ENCODE measurements around the gene TXNRD2. TPM values are rescaled to one million over a fixed set of nuclear protein-coding genes. Genes with fewer than 3 reads are reported as not detected.
A peak's percentile ranks its signal among the peaks of the same experiment; 100 is the strongest.
"Not testable (repeated sequence)": the region's sequence is repeated elsewhere in the genome, so short reads cannot be mapped to it uniquely, and the experiment has no call there.

TXNRD2 gene
- total RNA-seq, 3 donors from 2014 or later: 15.4 to 21.6 (median 19.4) TPM

DNA sequence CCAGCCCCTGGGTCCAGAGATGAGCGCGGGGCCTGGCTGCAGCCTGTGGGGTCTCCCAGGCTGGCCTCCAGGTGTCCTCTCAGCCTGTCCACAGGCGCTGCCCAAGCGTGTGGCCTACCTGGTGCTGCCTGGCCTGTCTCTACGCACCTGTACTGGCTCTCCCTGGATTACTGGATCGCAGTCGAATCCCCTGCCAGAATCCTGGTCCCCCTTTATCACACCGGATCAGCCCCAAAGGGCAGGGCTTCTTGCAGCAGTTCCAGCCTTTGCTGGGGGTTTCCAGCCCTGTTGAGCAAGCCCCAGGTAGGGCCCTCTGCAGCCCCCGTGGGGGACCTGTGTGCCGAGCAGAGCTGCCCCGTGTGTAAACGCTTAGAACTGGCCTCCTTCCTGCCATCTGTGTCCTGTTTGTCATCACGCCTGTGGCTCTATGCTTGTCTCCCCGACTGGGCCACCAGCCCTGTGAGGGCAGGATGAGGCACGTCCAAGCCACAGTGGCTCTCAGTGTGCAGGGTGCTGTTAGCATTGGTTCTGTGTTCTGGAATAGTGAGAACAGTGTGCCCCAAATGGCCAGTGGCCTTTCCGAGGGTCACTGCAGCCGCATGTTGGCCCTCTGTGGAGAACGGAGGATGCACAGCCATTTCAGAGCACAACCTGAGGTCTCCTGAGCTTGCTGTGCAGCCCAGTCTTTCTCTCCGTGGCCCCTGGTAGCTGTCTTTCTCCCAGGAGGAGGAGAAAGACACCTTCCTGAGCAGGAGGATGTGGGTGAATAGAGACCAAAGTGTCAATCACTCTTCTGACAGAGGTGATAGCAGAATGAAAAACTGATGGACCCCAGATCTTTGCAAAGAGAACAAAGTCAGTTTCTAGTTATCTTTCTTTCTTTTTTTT lies 13.9 kb upstream of the TXNRD2 start:
- Mint-ChIP-seq H3K27me3 (ENCODE audit: low read depth) (no peaks in the 10 kb centered on the region), H3K4me1 (ENCODE audit: low read depth) (peaks cover 10% of the 10 kb centered on the region), H3K36me3 (ENCODE audit: insufficient read depth) (peaks cover 3% of the 10 kb centered on the region), H3K9me3 (no peaks in the 10 kb centered on the region), H3K4me3 (no peak overlapping the region)
- DNase-seq: no peak
- ATAC-seq: peak in 1 of 2 donors; percentile 35

DNA sequence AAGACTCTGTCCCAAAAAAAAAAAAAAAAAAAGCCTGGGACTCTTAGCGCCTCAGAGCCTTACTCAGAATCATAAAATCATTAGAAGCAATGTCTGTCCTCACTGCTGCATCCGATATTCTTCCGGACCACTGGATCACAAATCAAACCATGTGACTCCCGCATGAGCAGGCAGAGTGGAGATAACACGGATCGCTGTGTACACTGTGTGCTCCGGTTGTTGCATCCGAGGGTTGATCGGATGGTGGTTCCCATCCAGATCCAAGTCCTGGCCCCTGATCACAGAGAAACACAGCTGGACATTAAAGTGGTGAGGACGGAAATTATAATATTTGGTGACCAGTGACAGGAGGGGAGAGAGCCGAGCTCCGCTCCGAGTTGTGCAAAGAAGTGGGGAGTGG lies 9.7 kb upstream of the TXNRD2 start:
- no peaks in the 10 kb centered on the region for H3K9me3 Mint-ChIP-seq
- no peak overlapping the region for H3K4me3 Mint-ChIP-seq
- DNase-seq (no peak), ATAC-seq (no peak)
- no peaks in the 10 kb centered on the region for H3K27me3 Mint-ChIP-seq (ENCODE audit: low read depth)
- peaks cover 6% of the 10 kb centered on the region for H3K36me3 Mint-ChIP-seq (ENCODE audit: insufficient read depth)
- H3K4me1 Mint-ChIP-seq (ENCODE audit: low read depth): peaks cover 20% of the 10 kb centered on the region

DNA sequence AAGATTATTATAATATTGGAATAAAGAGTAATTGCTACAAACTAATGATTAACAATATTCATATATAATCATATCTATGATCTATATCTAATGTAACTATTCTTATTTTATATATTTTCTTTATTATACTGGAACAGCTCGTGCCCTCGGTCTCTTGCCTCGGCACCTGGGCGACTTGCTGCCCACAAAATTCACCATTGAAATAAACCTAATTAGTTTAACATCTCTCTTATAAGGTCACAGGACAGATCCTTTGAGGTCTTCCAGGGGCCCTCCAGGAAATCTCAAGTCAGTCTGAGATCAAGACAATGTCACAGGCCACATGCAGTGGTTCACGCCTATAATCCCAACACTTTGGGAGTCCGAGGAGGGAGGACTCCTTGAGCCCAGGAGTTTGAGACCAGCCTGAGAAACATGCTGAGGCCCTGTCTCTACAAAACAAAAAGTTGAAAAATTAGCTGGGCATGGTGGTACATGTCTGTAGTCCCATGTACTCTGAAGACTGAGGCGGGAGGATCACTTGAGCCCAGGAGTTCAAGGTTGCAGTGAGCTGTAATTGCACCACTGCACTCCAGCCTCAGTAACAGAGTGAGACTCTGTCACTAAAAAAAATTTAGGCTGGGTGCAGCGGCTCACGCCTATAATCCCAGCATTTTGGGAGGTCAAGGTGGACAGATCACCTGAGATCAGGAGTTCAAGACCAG lies 6.6 kb upstream of the TXNRD2 start:
- H3K36me3 Mint-ChIP-seq (ENCODE audit: insufficient read depth): peaks cover 9% of the 10 kb centered on the region
- H3K4me3 Mint-ChIP-seq: no peak overlapping the region
- ATAC-seq (no peak), DNase-seq (no peak)
- H3K4me1 Mint-ChIP-seq (ENCODE audit: low read depth): peaks cover 19% of the 10 kb centered on the region
- no peaks in the 10 kb centered on the region for H3K9me3 Mint-ChIP-seq
- no peaks in the 10 kb centered on the region for H3K27me3 Mint-ChIP-seq (ENCODE audit: low read depth)

DNA sequence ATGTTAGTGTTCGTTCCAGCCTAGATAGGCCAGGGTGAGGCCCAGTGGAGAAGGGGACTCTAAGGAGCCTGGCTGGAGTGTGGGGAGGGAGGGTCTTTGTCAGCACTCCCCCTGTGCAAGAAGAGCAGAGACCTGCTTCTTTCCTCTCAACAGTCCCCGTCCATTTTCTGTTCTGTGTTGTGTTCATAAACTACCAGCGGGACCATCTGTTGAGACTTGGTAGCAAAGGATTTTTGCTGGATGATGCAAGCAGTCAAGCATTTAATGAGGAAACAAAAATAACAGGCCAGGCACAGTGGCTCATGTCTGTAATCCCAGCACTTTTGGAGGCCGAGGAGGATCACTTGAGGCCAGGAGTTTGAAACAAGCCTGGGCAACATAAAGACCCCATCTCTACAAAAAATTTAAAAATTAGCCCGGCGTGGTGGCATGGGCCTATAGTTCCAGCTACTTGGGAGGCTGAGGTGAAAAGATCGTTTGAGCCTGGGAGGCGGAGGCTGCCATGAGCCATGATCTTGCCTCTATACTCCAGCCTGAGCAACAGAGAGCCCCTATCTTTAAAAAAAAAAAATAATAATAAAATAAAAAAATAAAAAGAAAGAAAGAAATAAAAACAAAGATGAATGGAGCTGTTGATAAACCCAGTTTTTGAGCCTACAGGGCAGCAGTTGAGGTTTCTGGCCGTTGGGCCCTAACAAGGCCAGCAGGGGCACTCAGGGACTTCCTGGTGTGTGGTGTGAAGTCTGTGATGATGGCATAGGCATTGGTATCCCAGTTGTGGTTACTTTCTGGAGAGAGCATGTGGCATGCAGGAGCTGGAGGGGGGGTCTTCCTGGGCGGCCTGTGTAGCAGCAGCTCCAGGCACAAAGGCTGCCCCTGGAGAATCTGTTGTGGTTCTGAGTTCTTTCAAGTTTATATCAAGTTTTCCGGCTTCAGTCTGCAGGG lies 1.7 kb upstream of the TXNRD2 start:
- Mint-ChIP-seq H3K9me3 (no peaks in the 10 kb centered on the region), H3K36me3 (ENCODE audit: insufficient read depth) (peaks cover 5% of the 10 kb centered on the region), H3K4me1 (ENCODE audit: low read depth) (peaks cover 39% of the 10 kb centered on the region), H3K4me3 (peak overlapping the region; percentile 93), H3K27me3 (ENCODE audit: low read depth) (no peaks in the 10 kb centered on the region)
- ATAC-seq (no peak), DNase-seq (no peak)

GRCh38 chr22:19942157-19943081 lies 801 bp upstream of the TXNRD2 start:
- no peak for DNase-seq
- Mint-ChIP-seq H3K36me3 (ENCODE audit: insufficient read depth) (peaks cover 10% of the 10 kb centered on the region), H3K4me3 (peak overlapping the region; percentile 93), H3K27me3 (ENCODE audit: low read depth) (no peaks in the 10 kb centered on the region), H3K9me3 (no peaks in the 10 kb centered on the region), H3K4me1 (ENCODE audit: low read depth) (peaks cover 36% of the 10 kb centered on the region)
- peak; percentile 19 to 36 for ATAC-seq

DNA sequence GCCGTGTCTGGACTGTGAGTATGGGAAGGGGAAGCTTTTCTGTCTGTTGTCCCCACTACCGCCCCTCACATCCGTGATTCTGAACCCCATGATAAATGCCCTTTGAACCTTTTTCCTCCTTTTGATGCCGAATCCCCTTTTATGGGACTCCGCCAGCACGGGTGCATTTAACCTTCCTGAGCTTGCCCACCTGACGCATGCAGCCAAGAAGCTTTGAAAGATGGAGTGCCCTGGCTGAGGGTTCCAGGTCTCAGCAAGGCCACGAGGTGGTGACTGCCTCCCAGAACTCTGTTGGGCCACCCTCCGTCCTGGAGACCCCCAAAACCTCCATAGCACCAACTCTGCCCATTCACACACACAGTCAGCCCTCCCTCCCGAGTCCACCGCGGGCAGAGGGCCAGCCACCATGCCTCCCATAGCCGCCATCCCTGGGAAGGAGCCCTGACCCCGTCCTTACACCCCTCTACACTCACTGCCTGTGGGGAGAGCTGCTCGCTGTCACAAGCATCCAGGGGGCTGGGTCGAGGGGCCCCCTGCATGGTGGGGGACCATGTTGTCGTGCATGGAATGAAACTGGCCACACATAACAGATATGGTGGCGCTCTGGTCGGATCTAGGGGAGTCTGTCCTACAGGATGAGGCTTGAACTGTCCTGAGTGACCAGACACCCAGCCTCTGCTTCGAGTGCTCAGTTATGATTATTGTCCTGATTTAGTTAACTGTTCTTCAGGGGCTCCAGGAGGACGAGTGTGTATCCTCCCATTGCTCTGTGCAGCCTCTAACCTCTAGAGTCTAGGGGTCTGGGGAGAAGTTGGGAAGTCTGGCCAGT lies 868 bp downstream of the TXNRD2 start:
- no peaks in the 10 kb centered on the region for H3K27me3 Mint-ChIP-seq (ENCODE audit: low read depth)
- H3K4me3 Mint-ChIP-seq: peak overlapping the region; percentile 93
- H3K36me3 Mint-ChIP-seq (ENCODE audit: insufficient read depth): peaks cover 24% of the 10 kb centered on the region
- no peak for ATAC-seq
- peaks cover 29% of the 10 kb centered on the region for H3K4me1 Mint-ChIP-seq (ENCODE audit: low read depth)
- peaks cover 13% of the 10 kb centered on the region for H3K9me3 Mint-ChIP-seq
- no peak for DNase-seq

DNA sequence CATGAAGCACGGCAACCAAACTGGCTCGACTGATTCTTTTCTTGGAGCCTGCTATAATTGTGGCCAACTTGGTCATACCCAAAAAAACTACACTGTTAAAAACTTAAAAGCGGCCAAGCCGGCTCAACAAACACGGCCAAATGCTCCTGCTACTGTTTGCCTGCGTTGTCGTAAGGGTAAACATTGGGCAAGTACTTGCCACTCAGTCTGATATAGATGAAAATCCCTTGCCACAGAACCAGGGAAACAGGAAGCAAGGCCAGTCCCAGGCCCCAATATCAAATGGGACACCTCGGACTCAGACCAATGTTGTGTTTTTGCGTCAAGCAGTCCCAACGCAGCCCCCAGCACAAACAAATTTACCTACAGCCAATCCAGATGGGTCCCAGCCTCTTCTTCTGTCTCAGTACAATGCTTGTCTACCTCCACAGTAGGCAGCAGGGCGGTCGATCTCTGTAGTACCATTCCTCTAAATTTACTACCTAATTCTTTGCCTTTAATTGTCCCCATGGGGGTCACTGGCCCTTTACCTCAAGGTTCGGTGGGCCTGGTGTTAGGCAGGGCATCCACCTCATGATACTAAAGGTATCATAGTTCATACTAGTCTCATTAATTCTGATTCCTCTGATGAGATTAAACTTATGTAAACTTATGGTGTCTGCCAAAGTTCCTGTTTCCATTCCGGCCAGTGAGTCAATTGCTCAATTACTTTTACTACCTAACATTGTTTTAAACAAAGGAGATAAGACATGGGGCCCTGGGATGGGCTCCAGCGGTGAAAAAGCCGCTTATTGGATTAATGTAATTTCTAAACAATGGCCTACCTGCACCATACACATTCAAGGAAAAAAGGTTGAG lies 3.8 kb downstream of the TXNRD2 start:
- ATAC-seq: no peak
- Mint-ChIP-seq H3K27me3 (ENCODE audit: low read depth) (no peaks in the 10 kb centered on the region), H3K36me3 (ENCODE audit: insufficient read depth) (peaks cover 28% of the 10 kb centered on the region), H3K4me3 (no peak overlapping the region), H3K4me1 (ENCODE audit: low read depth) (peaks cover 18% of the 10 kb centered on the region), H3K9me3 (peaks cover 18% of the 10 kb centered on the region)
- no peak for DNase-seq

- Mint-ChIP-seq H3K4me1 (ENCODE audit: low read depth) (peaks cover 12% of the 10 kb centered on the region), H3K9me3 (peaks cover 18% of the 10 kb centered on the region), H3K27me3 (ENCODE audit: low read depth) (no peaks in the 10 kb centered on the region), H3K36me3 (ENCODE audit: insufficient read depth) (peaks cover 28% of the 10 kb centered on the region), H3K4me3 (no peak overlapping the region)
- ATAC-seq: no peak
- DNase-seq: no peak
Measured at GRCh38 chr22:19936513-19936912, 5.1 kb downstream of the TXNRD2 start.

DNA sequence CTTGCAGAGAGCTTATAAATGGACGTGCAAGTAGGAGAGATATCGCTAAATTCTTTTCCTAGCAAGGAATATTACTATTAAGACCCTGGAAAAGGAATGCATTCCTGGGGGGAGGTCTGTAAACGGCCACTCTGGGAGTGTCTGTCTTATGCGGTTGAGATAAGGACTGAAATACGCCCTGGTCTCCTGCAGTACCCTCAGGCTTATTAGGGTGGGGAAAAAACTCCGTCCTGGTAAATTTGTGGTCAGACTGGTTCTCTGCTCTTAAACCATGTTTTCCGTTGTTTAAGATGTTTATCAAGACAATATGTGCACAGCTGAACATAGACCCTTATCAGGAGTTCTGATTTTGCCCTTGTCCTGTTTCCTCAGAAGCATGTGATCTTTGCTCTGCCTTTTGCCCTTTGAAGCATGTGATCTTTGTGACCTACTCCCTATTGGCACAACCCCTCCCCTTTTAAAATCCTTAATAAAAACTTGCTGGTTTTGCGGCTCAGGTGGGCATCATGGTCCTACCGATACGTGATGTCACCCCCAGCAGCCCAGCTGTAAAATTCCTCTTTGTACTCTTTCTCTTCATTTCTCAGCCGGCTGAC lies 6.4 kb downstream of the TXNRD2 start:
- H3K4me3 Mint-ChIP-seq; H3K27me3 Mint-ChIP-seq (ENCODE audit: low read depth); H3K4me1 Mint-ChIP-seq (ENCODE audit: low read depth); ATAC-seq; DNase-seq: not testable (repeated sequence)
- H3K36me3 Mint-ChIP-seq (ENCODE audit: insufficient read depth): peaks cover 33% of the 10 kb centered on the region
- H3K9me3 Mint-ChIP-seq: peaks cover 18% of the 10 kb centered on the region

DNA sequence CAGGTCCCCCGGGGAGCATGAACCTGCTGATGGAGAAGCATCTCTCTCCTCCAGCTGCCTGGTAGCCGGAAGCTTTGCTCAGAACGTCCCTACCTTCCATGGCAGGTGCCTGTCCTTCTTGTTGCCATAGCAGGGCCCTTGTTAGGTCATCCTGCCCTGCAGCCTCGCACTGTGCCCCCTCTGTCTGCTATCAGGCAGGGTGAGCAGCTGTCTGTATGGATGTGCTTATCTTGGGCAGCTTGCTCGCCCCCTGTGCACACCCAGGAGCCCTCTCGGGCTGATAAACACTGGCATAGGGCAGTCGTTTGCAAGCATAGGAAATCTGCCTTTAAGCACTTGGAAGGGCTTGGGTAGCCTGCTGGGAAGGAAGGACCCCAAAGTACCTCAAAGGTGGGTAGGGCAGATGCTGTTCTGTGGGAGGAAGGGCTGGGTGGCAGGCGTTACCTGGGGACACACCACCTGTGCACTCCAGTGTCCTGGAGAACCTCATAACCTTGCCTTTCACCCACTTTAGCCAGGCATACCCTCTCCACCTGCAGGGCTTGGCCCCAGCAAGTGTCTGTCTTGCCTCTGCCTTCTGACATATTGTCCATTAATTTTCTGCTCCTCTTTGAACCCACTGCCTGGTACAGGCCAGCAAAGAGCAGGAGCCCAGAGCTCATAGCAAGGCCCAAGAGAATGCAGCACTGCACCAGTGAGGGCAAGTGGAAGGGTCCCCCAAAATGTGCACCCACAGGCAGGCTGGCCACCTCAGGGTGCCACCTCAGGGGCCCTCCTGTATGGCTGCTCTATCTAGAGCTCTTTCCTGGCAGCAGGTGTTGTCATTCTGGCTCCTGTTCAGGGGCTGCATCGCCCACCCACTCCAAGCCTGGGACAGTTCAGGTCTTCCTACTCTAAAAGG lies 8.0 kb downstream of the TXNRD2 start:
- DNase-seq (no peak), ATAC-seq (no peak)
- Mint-ChIP-seq H3K36me3 (ENCODE audit: insufficient read depth) (peaks cover 33% of the 10 kb centered on the region), H3K27me3 (ENCODE audit: low read depth) (no peaks in the 10 kb centered on the region), H3K4me3 (no peak overlapping the region), H3K4me1 (ENCODE audit: low read depth) (no peaks in the 10 kb centered on the region), H3K9me3 (peaks cover 18% of the 10 kb centered on the region)
